GM18858 (cell line): ENCODE results near the gene NOC4L.

ENCODE experiments used
- ATAC-seq: cut with Tn5 transposase; IDR thresholded peaks from one replicate; pipeline ENCODE4 v1.9.1; 2021; ENCODE audit not compliant: unreplicated experiment

NOC4L gene

DNA sequence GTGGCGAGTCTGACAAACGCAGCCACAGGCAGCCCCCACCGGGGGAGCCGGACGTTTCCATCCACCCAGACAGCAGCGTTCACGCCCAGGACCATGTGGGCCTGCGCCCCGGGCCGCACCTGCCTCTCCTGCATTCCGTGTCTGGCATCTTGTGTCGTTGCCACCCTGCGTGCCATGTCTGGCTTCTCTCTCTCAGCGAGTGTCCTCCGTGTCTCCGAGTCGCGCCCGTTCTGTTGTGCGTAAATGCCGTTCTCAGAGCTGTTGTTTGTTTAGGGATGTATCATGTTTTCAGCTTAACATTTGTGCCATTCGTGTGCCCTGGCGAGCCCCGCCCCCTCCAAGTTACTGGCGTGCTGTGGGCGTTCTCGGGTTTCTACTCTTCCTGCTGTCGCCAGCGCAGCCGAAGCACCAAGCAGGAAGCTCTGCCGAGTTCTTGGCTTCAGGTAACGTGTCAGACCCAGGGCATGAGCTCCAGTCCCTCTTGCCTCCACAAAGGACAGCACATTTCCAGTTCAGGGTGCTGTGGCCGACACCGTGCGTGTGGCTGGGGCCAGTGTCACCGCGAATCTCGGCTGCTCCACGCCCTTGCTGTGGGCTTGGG, 34.6 kb downstream of the NOC4L start:
- ATAC-seq: no peak

DNA sequence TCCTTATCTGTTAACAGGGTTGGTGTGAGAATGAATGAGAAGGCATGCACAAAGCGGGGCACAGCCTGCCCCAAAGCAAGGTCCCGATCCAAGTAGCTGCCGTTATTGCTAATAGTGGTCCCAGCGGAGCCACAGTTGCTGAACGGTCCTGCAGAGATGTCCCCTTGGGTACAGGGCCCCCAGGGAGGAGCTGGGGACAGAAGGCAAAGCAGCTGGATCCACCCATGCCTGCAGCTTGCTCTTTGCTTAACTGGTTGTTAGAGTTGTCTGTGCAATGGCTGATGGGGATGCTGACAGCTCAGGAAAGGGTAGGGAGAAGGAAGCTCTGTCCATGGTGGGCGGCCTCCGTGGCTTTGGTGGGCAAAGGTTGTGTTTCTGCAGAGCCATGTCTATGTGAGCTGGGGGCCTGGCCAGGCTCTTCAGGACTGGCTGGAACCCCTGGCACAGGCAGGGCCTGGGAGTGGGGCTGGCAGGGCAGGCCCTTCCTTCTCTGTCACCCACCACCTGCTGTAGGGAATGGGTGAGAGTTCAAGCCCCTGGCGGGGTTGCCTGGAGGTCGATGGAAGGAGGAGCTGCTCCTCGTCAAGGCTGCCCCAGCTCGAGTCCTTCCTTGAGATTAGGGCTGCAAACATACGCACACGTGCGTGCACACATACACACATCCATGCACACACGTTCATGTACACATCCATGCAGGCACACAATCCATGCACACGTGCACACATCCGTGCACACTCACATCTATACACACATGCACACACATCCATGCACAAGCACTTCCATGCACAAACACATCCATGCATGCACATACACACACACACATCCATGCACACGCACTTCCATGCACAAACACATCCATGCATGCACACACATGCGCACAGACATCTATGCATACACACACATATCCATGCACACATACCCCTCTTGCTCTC, 35.4 kb downstream of the NOC4L start:
- ATAC-seq: no peak

DNA sequence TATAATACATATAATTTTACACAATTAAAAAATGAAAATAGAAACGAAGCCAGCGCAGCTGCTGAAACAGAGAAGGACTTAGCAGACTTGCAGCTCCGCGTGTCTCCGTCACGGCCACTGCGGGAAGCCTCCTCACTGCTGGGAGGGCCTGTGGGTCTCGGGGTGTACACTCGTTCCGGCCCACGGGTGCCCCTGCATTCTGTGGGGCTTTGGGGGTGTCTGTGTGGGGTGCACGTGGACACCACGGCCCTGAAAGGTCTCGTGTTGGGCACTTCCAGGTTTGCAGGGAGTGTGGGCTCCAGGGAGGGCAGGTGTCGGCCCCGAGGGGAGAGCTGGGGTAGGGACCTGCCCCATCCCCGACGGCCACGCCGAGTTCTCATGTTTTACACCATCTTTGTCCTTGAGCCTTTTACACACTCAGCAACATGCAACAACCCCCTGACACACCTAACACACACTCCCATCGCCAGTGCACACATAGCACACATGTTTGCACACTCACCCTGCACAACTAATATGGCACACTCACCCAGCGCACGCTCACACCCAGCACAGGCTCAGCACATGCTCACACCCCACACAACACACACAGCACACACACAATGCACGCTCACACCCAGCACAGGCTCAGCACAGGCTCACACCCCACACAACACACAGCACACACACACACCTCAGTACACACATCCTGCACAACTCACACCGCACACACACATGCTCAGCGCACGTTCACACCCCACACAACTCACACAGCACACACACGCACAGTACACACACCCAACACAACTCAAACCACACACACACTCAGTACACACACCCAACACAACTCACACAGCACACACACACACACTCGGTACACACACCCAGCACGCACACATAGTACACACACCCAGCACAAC, 36.6 kb downstream of the NOC4L start:
- no peak for ATAC-seq

DNA sequence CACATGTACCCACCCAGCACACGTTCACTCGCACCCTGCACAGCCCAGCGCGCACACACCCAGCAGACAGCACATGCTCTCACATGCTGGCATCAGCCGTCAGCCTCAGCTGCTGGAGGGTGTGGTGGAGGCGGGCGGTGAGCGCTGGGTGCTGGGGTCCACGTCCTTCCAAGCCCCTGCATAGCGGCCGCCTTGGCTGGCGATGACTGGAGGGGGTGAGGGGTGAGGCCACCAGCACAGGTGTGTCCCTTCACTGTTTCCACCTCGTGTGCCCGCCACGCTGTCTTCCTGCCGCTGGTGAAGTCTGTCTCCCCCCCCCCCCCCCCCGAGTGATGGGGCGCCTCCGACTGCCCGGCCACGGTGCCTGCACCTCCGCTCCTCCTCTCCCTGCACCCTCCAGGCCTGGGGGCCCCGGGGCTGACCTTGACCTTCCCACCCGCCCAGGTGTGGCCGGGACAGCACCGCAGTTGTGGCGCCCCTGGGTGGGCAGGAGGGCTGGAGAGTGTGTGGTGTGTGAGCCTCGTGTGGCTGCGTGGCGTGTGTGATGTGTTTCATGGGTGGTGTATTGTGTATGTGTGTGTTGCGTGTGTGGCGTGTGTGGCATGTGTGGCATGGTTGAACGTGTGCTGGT, 37.4 kb downstream of the NOC4L start:
- ATAC-seq: no peak

DNA sequence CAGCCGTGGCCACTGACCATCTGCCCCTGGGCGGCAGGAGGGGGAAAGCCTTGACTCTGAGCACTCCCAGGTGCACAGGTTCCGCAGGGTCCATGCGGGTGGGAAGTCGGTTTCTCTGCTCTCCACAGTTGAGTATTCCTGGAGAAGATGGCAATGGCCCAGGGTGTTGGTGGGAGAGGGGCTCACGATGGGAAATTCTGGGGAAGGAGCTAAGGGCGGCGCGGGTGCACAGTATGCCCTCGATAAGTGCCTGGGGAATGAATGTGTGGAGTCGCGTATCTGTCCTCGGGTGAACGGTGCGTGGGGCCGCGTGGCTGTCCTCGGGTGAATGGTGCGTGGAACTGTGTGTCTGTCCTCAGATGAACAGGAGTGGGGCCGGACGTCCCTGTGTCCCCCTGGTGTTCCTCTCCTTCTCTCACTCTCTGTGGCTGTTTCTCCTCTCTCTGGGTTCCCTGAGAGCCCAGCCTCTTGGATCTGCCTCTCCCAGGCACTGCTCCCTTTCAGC, 38.0 kb downstream of the NOC4L start:
- no peak for ATAC-seq

DNA sequence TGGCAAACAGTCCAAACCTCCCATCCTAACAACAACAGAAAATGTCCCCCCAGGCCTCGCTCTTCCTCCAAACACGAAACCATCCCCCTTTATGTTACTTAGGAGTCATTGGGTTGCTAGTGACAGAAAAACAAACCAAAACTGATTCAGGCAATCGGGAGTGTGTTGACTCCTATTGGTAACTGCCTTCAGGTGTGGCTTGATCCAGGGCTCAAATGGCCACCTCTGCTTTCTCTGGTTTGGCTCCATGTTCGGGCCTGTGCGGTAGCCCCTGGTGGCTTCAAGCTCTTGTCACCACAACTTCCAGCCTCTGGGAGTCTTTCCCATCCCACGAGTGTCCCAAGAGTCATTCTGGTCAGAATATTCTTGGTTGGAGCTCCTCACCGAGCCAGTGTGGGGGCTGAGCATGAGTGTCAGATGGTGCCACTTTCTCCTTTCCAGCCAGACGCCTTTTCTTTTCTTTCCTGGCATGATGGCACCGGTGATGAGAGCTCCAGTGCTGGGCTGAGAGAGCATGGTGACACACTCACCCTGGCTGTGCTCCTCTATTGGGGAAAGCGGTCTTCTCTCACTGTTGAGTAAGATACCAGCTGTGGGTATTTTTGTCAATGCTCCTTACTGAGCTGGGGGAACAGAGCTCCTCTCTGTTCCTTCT, 38.6 kb downstream of the NOC4L start:
- no peak for ATAC-seq

DNA sequence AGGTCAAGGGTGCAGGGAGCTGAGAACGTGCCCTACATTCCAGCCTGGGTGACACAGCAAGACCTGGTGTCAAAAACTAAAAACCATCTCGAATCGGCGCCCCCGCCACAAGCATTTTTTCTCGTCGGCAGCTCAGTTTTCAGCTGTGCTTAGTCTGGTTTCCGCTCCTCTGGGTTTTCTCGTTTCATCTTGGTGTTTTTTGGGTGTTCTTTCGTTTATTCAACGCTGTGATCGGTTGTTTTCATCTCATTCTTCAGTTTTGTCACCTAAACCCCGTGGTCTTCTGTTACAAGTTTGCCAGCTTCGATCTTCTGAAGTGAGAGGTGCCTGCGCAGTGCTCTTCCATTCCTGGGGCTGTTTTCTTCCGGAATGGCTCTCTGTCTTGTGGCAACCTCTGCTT, 41.4 kb downstream of the NOC4L start:
- ATAC-seq: no peak

DNA sequence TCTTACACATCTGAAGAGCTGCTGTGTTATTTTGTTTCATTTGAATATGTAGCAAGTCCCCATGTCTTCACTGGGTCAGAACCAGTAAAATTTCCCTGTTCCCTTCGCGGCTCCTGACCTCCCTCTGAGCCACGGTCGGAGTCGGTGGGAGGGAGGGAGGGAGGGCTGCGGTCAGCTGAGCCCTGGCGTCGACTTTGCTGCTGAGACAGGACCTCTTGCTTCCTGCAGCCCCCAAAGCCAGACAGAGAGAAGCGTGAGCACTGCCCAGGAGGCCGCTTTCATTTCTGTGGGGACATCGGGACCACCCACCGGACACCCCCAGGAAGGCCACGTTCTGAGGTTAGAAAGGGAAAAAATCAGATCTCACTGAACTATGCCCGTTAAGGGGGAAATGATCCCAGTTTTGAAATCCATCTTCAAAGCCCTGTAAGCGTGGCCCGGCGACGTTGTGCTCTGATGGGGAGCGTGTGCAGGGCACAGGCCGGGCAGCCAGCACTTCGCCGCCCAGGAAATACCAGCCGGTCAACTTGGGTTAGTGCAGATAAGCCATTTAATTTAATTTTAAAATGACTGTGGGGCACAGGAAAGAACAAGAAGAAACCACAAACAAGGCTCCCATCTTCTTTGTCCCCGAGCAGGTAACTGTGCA, 42.1 kb downstream of the NOC4L start:
- ATAC-seq: no peak

DNA sequence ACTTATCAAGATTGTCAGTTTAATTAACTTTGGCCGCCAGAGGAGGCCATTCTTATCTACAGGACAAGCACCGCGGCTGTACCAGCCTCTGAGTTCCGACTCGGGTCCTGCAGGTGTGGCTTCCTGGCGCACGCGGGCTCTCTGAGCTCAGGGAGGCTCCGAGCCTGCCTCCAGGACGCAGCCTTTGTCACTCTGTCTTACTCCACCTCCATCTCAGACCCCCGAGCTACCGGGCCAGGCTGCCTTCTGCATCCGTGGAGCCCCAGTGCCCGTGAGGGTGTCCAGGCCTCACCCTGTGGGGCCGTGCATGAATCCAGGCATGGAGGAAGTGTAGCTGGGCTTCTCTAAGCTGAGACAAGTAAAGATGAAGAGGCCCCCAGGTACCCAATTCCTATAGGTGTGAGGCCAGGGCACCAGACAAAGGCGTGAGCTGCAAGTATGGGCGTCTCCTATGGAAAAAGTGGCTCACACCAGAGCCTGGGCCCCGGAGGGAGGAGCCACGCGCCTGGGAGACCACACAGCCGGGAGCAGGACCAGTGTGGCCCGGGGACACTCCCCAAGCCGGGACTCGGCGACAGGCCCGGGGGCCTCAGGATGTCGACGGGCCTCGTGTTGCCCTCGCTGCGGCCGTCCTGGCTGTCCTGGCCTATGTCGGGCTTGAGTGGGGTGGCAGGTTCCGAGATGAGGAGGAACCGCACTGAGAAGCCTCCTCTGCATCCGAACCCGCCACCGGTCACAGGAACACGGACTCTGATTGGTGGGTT, 42.8 kb downstream of the NOC4L start:
- no peak for ATAC-seq

DNA sequence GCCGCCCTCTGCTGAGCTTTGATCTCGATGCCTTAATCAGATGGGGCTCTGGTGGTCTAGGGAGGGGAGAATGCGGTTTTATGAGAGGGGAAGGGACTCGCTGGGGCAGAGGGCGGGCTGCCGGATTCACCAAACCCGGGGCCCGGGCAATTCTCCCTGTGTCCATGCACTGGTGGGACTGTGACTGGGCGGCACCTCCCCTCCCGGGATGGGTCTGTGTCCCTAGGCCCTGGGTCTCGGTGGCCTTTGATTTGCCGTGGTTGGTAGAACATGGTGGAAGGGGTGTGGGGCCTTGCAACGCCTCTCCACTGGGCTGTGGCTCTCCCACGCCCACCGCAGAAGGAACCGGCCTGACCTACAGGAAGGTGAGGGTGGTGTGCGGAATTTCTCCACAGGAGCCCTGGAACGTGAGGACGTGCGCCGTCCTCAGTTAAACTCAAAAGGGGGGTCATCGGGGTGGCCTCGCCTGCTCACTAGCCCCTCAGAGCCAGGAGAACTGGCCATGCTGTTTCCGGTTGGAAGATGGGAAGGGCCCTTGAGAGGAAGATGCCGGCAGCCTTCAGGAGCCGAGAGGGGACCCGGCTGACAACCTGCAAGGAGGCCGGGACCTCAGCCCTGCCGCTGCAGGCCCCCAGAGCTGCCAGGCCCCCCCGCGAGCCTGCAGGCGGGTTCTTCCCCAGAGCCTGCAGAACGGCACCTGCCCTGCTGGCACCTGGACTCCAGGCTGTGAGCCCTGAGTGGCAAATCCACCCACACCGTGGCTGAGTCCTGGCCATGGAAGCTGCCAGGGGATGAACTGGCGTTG, 43.6 kb downstream of the NOC4L start:
- no peak for ATAC-seq

DNA sequence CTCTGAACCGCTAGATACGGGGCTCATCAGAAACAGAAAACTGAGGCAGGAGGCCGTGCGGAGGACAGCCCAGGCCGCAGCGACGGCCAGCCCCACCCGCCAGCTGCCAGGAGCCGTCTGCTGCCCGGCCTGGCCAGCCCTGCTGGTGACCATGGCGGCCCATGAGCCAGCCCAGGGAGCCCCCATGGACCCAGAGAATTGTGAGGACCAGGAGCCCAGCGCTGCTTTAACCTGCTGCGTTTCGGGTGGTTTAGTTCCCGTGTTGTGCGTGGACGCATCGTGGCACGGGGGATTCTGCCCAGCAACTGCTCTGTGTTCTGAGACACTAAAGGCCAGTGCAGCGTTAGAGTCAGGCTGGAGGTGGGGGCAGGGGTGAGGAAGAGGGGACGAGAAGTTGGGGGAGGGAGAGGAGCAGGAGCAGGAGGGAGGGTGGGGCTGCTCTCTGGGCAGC, 44.2 kb downstream of the NOC4L start:
- no peak for ATAC-seq

DNA sequence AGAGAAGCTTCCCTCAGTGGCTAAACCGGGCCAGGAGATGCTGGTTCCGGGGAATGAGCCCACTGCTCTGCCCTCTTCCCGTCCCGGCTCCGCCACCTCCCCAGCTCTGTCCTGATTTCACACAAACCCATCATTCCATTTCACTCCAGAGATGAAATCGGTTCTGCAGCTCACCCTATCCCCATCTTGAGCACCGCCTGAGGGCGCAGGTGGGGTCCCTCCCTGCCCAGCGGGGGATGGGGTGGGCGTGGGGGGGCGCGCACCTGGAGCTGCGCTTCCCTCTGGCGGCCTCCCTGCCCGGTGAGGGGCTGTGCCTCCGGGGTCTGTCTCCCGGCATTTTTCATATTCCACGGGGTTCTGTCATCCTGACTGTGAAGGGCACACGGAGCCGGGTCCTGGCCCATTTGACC, 44.7 kb downstream of the NOC4L start:
- no peak for ATAC-seq

DNA sequence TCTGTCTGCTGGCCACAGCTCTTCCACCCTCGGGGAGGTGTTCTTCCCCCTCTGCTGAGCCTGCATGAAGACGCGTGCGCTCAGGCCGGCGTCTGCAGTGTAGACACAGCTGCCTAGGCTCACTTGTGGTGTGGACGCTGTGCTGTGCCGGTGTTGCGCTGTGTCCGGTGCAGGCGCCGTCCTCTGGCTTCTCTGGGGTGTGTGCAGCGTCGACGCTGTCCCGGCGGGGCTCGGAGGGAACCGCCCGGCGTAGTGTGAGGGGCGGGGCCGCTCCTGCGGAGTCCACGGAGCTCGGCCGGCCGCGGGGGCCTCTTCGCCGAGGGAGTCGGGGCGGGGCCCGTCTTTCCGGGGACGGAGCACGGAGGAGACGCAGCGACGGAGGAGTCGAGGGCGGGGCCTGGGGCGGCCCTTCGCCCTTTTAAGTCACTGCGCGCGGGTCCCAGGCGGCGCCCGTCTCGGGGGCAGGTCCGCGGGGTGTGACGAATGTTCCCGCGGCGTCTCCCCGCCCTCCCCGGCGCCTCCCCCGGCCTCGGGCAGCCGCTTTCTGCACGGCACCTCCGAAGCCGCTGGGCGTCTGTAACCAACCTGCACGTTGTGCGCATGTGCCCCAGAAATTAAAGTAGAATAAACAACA, 45.2 kb downstream of the NOC4L start:
- peak; percentile 78 for ATAC-seq

DNA sequence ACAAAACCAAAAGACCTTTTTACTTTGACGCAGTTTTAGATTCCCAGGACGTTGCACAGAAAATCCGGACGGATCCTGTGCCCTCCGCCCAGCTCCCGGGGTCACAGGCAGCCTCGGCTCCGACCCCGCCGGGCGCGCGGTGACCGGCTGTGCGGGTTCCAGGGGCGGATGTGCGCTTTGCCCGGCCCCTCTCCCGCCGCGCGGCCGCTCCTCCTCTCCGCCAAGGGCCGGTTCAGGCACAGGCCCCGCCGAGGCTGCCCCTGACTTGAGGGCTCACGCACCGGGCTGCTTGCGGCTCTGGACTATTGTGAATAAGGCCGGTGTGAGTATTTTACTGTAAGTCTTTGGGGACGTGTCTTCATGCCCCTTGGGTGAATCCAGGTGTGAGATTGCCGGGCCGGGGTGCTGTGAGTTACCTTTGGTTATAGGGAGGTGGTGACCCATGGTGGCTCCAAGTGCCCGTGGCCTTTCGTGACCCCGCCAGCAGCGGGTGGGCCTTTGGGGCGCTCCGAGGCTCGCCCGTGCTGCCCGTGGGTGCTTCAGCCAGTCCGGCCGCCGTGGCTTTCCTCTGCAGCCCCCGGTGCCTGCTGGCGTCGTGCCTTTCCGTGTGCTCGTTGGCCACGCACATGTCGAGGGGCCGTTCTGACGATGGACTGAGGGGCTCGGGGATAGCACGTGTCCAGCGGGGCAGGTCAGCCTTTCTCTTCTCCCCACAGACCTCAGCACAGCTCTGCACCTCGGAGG, 45.9 kb downstream of the NOC4L start:
- ATAC-seq: no peak

DNA sequence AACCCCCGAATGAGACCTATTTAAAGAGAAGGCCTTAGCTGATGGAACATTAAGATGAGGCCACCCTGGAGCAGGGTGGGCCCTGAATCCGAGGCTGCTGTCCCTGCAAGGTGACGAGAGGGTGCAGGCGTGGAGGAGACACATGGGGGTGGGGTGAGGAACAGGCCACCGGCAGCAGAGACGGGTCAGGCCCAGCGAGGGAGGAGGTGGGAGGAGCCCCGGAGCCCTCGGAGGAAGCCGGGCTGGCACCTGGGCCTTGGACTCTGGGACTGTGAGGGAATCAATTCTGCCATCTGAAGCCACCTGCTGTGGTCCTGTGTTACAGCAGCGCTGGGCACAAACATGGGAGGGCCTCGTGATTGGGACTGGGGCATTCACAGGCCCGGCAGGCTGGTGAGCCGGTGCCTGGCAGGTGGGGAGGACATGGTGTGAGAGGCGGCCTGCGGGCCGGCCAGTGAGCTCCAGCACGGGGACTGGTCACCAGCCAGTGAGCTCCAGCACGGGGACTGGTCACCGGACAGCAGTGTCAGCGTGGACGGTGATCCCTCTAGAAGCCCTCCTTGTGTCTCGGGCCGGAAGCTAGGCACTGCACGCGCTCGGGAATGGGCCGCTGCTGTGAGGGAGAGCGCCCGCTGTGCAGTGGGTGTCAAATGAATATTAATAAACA, 46.7 kb downstream of the NOC4L start:
- no peak for ATAC-seq

DNA sequence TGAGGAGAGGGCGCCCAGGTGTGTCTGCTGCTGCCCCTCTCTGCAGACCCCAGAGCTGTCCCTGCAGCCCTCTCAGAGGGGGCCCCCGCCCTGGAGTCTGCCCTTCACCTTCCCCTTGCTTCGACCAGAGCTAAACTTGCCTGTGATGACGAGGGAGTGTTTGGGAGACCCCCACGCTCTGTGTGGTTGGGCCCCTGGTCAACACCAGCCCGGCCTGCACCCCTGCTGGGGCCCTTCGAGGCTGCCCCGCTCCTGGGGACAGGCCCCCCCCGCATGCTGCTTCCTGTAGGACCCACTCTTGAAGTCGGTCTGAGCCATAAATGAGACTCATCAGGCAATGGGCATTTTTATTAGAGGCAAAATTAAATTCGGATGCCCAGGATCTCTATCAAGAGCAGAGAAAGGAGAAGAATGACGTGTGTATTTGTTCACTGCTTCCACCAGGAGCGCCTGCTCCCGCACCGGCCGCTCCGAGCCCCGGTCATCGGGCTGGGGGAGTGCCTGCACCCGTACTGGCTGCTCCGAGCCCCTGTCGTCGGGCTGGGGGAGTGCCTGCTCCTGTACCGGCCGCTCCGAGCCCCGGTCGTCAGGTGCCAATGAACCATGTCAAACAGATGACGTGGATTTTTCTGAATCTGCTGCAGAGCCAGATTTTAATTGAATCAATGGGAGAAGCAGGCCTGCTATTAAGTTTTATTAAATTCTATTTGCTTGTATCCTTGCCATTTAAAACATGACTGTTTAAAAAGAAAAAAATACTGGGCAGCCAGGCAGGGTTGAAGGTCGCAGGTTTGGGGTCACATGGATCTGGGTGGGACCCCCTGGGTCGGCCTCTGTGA, 47.7 kb downstream of the NOC4L start:
- ATAC-seq: no peak
